Measurements from ENCODE around the gene UCK2.

GRCh38 chr1:165828103-165828668 lies 772 bp downstream of the UCK2 start:
- peak in 1 of 4 experiments; percentile 17 for TF ChIP-seq CTCF (IDR thresholded peaks at IDR 0.05)
- TF ChIP-seq EP300 (IDR thresholded peaks at IDR 0.05), result no peak
